Psoas muscle (tissue), 8 donors: Measurements from ENCODE around the gene CHCHD10. TPM values are rescaled to one million over a fixed set of nuclear protein-coding genes. Genes with fewer than 3 reads are reported as not detected.
A peak's percentile ranks its signal among the peaks of the same experiment; 100 is the strongest.

Experiments used
- ATAC-seq, 4 donors: fragments of 200-7000 bp; cut with Tn5 transposase; one replicate each; pipeline ENCODE4 v1.9.1; 2020; ENCODE audit warnings: moderate library complexity in 3 of 4, mild to moderate bottlenecking in 2 of 4
- DNase-seq, 2 donors: peaks; one replicate each; pipeline ENCODE4 v3.0.0-alpha.2; 2020
- H3K27ac ChIP-seq: fragments of 200-600 bp; one replicate; pipeline ENCODE4 v1.8.0; 2022
- H3K27me3 ChIP-seq, 3 donors: fragments of 200-600 bp in 1 of 3; one replicate each; pipeline versions ENCODE4 v1.6.1 to v1.8.0; 2013 to 2022; ENCODE audit warnings: low read length in 2 of 3, mild to moderate bottlenecking in 2 of 3, moderate library complexity in 1 of 3; ENCODE audit not compliant: insufficient read depth in 3 of 3
- H3K36me3 ChIP-seq, 2 donors: fragments of 200-600 bp in 1 of 2; one replicate each; pipeline versions ENCODE4 v1.6.1 to v1.8.0; 2013 to 2022; ENCODE audit warnings: low read depth in 1 of 2, mild to moderate bottlenecking in 1 of 2, moderate library complexity in 1 of 2; ENCODE audit not compliant: insufficient read depth in 1 of 2
- H3K4me1 ChIP-seq: fragments of 200-600 bp; one replicate; pipeline ENCODE4 v1.8.0; 2022
- H3K4me3 ChIP-seq: fragments of 200-600 bp; one replicate; pipeline ENCODE4 v1.8.0; 2022; ENCODE audit warnings: mild to moderate bottlenecking
- H3K9me3 ChIP-seq: fragments of 200-600 bp; one replicate; pipeline ENCODE4 v1.8.0; 2022
- CTCF ChIP-seq: fragments of 200-600 bp; IDR thresholded peaks from one replicate; pipeline ENCODE4 v1.8.0; 2022; ENCODE audit warnings: antibody characterized with exemption
- WGBS, 3 donors: extraction: QIAGEN DNeasy Blood & Tissue Kit; methylation state at CpG; one replicate each; pipeline versions ENCODE4 v1.1.6 to v1.1.7; 2013; 5-methylcytosine and 5-hydroxymethylcytosine counted together
- intact Hi-C, 2 donors: fragments of 100-400 bp; cut with DNase I; formaldehyde crosslinking; loops; one replicate each; pipeline versions ENCODE4 v1.11.0 to v1.14.2; 2022
- long read RNA-seq, 2 donors: library from polyadenylated mRNA; unstranded; transcript quantifications; one replicate each; pipeline ENCODE4 v2.0.0, GENCODE V29; 2021
- polyA plus RNA-seq, 3 donors: library from polyadenylated mRNA; stranded (reverse); fragments of 200-250 nt; gene quantifications; one replicate each; pipeline ENCODE4 v1.2.3, GENCODE V29; 2013
- total RNA-seq, 4 donors: library from RNA; stranded (reverse); fragmentation: NEBNext Ultra II Directional in 2 of 4; extraction: Animal tissue kit (Norgen Biotek cat#: 25700) in 2 of 4; gene quantifications; one replicate each; pipeline versions ENCODE4 v1.2.1 to v1.2.4, GENCODE V29; 2021 to 2023
- donor health status: healthy with polysubstance abuse.
- donor health status: DM: no; HTN: no; CAD: no; lungs with moderate emphysema.
- donor health status: Bipolar disorder and iron deficiency.
- donor health status: healthy.
- donor health status: DM: yes; HTN: yes; CAD: no.
- donor health status: DM: no; HTN: no; CAD: no.
- donor health status: DM: no; HTN: no; CAD: no.
- donor health status: DM: yes; HTN: yes; CAD: no.

CHCHD10 gene
- total RNA-seq (1,000 to 10,000 TPM in 1 of 4 donors, 100 to 1,000 TPM in 3; 659 to 1,066 (median 865) TPM), polyA plus RNA-seq (100 to 1,000 TPM; 460 to 861 (median 645) TPM)
- long read RNA-seq, donor 1, transcript CHCHD10-202 (4 exons, 1,171 nt) = major isoform, 88 of 102 reads
- long read RNA-seq, donor 1, partial matches to known transcripts = 1 of 102 reads
- long read RNA-seq, donor 1, other reads (novel, unspliced or antisense) = 9 of 102 reads
- long read RNA-seq, donor 2, transcript CHCHD10-202 (4 exons, 1,171 nt) = major isoform, 146 of 183 reads
- long read RNA-seq, donor 2, partial matches to known transcripts = 10 of 183 reads
- long read RNA-seq, donor 2, other reads (novel, unspliced or antisense) = 24 of 183 reads

- 0 to 1% (median 1%) methylated on average over 46 to 63 of the region's 63 CpGs for WGBS, 3 donors
- Histone ChIP-seq H3K4me1 (peaks cover 33% of the 10 kb centered on the region), H3K36me3 (peaks cover 0 to 20% of the 10 kb centered on the region in 2 donors), H3K9me3 (no peaks in the 10 kb centered on the region), H3K27me3 (no peaks in the 10 kb centered on the region), H3K27ac (peak within 1 kb of the TSS; percentile 98), H3K4me3 (peak within 1 kb of the TSS; percentile 79)
- ATAC-seq = peak; percentile 78 to 87 (median 82)
- peak; percentile 89 to 95 for DNase-seq
- intact Hi-C loops = loop anchor here (1.0 to 5.0 kb wide), 4 partner anchors 79 to 226 kb away; no protein-coding TSS in a partner anchor
- peak; percentile 87 for TF ChIP-seq CTCF
These were observed at the start of gene CHCHD10 for GRCh38 chr22:23767673-23768548. TSS of gene CHCHD10 (minus strand) at chr22:23767972. CDS start at chr22:23767874, 98 bp downstream.

DNA sequence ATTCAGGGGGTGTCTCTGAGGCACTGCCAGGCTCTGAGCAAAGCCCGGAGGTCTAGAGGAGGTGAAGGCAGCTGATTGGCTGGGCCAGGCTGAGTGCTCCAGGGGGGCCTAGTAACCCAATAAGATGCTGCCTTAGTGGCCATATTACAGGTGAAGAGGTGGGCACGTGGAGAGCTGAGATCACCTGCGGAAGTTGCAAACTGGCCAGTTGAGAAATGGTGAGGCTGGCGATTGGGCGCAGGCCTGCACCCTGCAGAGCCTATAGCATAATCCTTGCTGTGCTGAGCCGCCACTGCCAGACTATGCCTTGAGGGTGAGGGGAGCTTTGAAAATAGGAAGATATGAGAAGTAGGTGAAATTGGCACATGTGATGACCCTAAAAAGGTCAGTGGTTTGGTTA, 49.4 kb upstream of the CHCHD10 start:
- WGBS, 3 donors = 83 to 98% (median 94%) methylated on average over 6 of the region's 6 CpGs
- TF ChIP-seq CTCF = no peak
- no peak overlapping the region for H3K4me3 ChIP-seq
- no peaks in the 10 kb centered on the region for H3K9me3 ChIP-seq
- H3K27ac ChIP-seq = no peak overlapping the region
- H3K36me3 ChIP-seq = peaks cover 0 to 83% of the 10 kb centered on the region in 2 donors
- DNase-seq (no peak), ATAC-seq (no peak)
- peaks cover 3% of the 10 kb centered on the region for H3K4me1 ChIP-seq
- no peaks in the 10 kb centered on the region for H3K27me3 ChIP-seq
- intact Hi-C loops = no loop called here

DNA sequence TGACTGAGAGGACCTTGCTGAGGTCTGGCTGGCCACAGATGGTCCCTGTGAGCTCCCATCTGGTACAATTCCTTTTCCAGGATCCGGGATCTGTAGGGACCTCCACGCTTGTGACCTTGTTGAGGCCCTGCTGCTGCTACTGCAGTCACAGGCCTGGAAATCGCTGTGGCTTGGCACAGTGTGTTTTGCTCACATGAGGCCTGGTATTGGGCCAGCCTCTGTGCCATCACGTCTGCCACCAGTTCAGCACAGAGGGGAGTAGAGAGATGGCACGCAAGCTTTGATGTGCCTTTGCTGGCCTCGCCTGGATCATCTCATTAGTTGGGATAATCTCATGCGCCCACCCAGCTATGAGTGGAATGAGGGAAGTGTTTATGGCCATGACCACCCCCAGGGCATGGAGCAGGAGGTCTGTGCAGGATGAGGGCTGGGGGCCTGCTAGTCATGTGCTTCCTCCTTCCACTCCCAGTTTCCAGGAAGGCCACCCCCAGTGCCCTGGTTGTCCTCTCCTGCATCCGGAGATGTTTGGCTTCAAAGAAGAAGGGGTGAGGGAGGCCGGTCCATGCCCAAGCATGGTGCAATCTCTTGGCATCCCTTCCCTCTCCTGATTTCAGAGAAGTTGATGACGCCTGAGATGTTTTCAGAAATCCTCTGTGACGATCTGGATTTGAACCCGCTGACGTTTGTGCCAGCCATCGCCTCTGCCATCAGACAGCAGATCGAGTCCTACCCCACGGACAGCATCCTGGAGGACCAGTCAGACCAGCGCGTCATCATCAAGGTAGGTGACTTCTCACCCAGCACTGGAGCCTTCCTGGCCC, 48.6 kb upstream of the CHCHD10 start:
- no peak for TF ChIP-seq CTCF
- DNase-seq (peak in 1 of 2 donors; percentile 69), ATAC-seq (peak; percentile 77 to 85 (median 82))
- Histone ChIP-seq H3K27ac (peak overlapping the region; percentile 12), H3K4me1 (no peaks in the 10 kb centered on the region), H3K27me3 (no peaks in the 10 kb centered on the region), H3K36me3 (peaks cover 2 to 83% of the 10 kb centered on the region in 2 donors), H3K9me3 (no peaks in the 10 kb centered on the region), H3K4me3 (no peak overlapping the region)
- WGBS, 3 donors = 54 to 72% (median 55%) methylated on average over 18 of the region's 18 CpGs
- intact Hi-C loops = no loop called here

DNA sequence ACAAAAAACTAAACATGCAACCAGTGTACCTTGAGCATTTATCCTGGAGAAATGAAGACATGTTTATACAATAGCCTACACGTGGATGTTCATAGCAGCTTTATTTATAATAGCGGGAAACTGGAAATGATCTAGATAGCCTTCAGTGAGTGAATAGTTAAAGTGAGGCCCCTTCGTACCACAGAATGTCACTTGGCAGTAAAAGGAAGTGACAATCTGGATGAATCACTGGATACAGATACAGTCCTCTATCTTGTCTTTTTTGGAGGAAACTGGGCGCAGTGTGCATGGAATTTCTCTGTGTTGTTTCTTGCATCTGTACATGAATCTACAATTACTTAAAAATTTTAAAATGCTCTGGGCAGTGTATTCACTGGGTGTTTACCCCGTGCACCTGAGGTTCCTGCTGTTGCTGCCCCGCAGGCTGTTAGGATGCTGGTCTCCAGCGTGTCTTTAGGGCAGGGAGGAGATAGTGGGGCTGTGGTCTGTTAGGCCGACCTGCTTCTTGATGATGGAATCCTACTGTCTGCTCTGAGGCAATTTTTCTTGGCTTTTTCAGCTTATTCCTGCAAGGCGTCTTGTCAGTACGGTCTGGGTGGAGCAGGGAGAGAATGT, 47.9 kb upstream of the CHCHD10 start:
- peaks cover 2 to 83% of the 10 kb centered on the region in 2 donors for H3K36me3 ChIP-seq
- no peak for TF ChIP-seq CTCF
- intact Hi-C loops = no loop called here
- H3K4me1 ChIP-seq = no peaks in the 10 kb centered on the region
- H3K4me3 ChIP-seq = no peak overlapping the region
- WGBS, 3 donors = 72 to 79% (median 79%) methylated on average over 10 of the region's 10 CpGs
- ATAC-seq = peak in 3 of 4 donors; percentile 8 to 15 (median 15)
- H3K27me3 ChIP-seq = no peaks in the 10 kb centered on the region
- DNase-seq = no peak
- H3K9me3 ChIP-seq = no peaks in the 10 kb centered on the region
- H3K27ac ChIP-seq = peak overlapping the region; percentile 12
